Ovary (tissue), 9 donors: ENCODE results near the gene ABCA6. TPM values are rescaled to one million over a fixed set of nuclear protein-coding genes. Genes with fewer than 3 reads are reported as not detected.
A peak's percentile ranks its signal among the peaks of the same experiment; 100 is the strongest.

Source experiments
- DNase-seq, 5 donors: peaks; one replicate each; pipeline ENCODE4 v3.0.0-alpha.2; 2019 to 2020
- H3K27ac ChIP-seq, 2 donors: fragments of 200-600 bp; one replicate each; pipeline versions ENCODE4 v1.5.1 to v1.8.0; 2019 to 2022
- H3K27me3 ChIP-seq: fragments of 200-600 bp; one replicate; pipeline ENCODE4 v1.8.0; 2022
- H3K36me3 ChIP-seq: fragments of 200-600 bp; sonication (generic); one replicate; pipeline ENCODE4 v1.5.1; 2019
- H3K4me1 ChIP-seq: one replicate; pipeline ENCODE4 v1.8.1; 2013; ENCODE audit warnings: mild to moderate bottlenecking, moderate library complexity; ENCODE audit not compliant: insufficient read depth
- H3K4me3 ChIP-seq: fragments of 200-600 bp; sonication (generic); one replicate; pipeline ENCODE4 v1.5.1; 2017
- H3K9me3 ChIP-seq, 2 donors: fragments of 200-600 bp in 1 of 2; sonication (generic) in 1 of 2; one replicate each; pipeline versions ENCODE4 v1.5.1 to v1.8.1; 2013 to 2019; ENCODE audit warnings: mild to moderate bottlenecking in 1 of 2, moderate library complexity in 1 of 2
- EP300 ChIP-seq: sonication (generic); formaldehyde crosslinking; IDR thresholded peaks from one replicate; pipeline ENCODE4 v1.6.1; 2017; ENCODE audit warnings: antibody characterized with exemption
- POLR2A ChIP-seq: fragments of 450-650 bp; IDR thresholded peaks from one replicate; pipeline ENCODE4 v1.6.1; 2017; ENCODE audit warnings: antibody characterized with exemption, mild to moderate bottlenecking, moderate library complexity
- WGBS, 3 donors: extraction: QIAGEN DNeasy Blood & Tissue Kit in 1 of 3; methylation state at CpG; one replicate each; pipeline versions ENCODE4 v1.1.5 to v1.1.7; 2013 to 2017; 5-methylcytosine and 5-hydroxymethylcytosine counted together
- intact Hi-C, 4 donors: fragments of 100-400 bp; cut with DNase I; formaldehyde crosslinking; loops; one replicate each; pipeline versions ENCODE4 v1.11.0 to v1.15.1; 2022 to 2023
- polyA plus RNA-seq, 2 donors: library from polyadenylated mRNA; stranded (reverse); fragments of 200-250 nt in 1 of 2; fragments of 350-450 nt in 1 of 2; fragmentation: Illumina TruSeq in 1 of 2; extraction: RNeasy Lipid Tissue Mini Kit (QIAGEN cat#74804) in 1 of 2; gene quantifications; one replicate each; pipeline ENCODE4 v1.2.3, GENCODE V29; 2013 to 2014
- total RNA-seq, 7 donors: library from RNA; depleted of rRNA in 2 of 7; stranded (reverse); fragments of >200 nt in 2 of 7; fragmentation: NEBNext Ultra II Directional in 3 of 7; extraction: Animal tissue kit (Norgen Biotek cat#: 25700) in 3 of 7; gene quantifications; one replicate each; pipeline versions ENCODE4 v1.1.0 to v1.2.4, GENCODE V29; 2016 to 2023
- TF ChIP-seq, protein P1 (sequence below), 3 donors: fragments of 450-650 bp in 2 of 3; fragments of 200-600 bp in 1 of 3; IDR thresholded peaks; one replicate each; pipeline versions ENCODE4 v1.5.1 to v1.8.0; 2016 to 2022; ENCODE audit warnings: antibody characterized with exemption in 3 of 3, mild to moderate bottlenecking in 1 of 3
- donor health status: DM: no; HTN: no; CAD: no; lungs with moderate emphysema.
- donor health status: DM: no; HTN: no; CAD: no.
- donor health status: Bipolar disorder and iron deficiency.
- donor health status: DM: yes; HTN: yes; CAD: no.
- donor health status: DM: no; HTN: no; CAD: no.
- donor health status: DM: yes; HTN: yes; CAD: no.

The ABCA6 gene
- total and polyA plus RNA-seq, 9 donors = 27.9 to 249 (median 38.1) TPM

GRCh38 chr17:69142175-69142802, 594 bp upstream of the ABCA6 start:
- TF ChIP-seq POLR2A (no peak), EP300 (no peak)
- TF ChIP-seq, protein P1, sequence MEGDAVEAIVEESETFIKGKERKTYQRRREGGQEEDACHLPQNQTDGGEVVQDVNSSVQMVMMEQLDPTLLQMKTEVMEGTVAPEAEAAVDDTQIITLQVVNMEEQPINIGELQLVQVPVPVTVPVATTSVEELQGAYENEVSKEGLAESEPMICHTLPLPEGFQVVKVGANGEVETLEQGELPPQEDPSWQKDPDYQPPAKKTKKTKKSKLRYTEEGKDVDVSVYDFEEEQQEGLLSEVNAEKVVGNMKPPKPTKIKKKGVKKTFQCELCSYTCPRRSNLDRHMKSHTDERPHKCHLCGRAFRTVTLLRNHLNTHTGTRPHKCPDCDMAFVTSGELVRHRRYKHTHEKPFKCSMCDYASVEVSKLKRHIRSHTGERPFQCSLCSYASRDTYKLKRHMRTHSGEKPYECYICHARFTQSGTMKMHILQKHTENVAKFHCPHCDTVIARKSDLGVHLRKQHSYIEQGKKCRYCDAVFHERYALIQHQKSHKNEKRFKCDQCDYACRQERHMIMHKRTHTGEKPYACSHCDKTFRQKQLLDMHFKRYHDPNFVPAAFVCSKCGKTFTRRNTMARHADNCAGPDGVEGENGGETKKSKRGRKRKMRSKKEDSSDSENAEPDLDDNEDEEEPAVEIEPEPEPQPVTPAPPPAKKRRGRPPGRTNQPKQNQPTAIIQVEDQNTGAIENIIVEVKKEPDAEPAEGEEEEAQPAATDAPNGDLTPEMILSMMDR (IDR thresholded peaks at IDR 0.05) = no peak
- 13 to 19% (median 14%) methylated on average over 3 of the region's 3 CpGs for WGBS, 3 donors
- no peak for DNase-seq

GRCh38 chr17:69134112-69134511, 7.6 kb downstream of the ABCA6 start:
- H3K4me3 ChIP-seq = no peak overlapping the region
- no peaks in the 10 kb centered on the region for H3K9me3 ChIP-seq
- no peak overlapping the region for H3K27ac ChIP-seq
- no peak for TF ChIP-seq POLR2A
- H3K27me3 ChIP-seq = no peaks in the 10 kb centered on the region
- no peaks in the 10 kb centered on the region for H3K36me3 ChIP-seq
- no peaks in the 10 kb centered on the region for H3K4me1 ChIP-seq
- intact Hi-C loops = no loop called here
- DNase-seq = no peak
- WGBS, 3 donors = 73 to 81% (median 78%) methylated on average over 3 of the region's 3 CpGs

More at GRCh38 chr17:69142175-69142802, 594 bp upstream of the ABCA6 start:
- no peaks in the 10 kb centered on the region for H3K9me3 ChIP-seq
- H3K27ac ChIP-seq = peak overlapping the region in 1 of 2 donors; percentile 56
- H3K4me1 ChIP-seq = peaks cover 3% of the 10 kb centered on the region
- intact Hi-C loops = no loop called here
- H3K36me3 ChIP-seq = no peaks in the 10 kb centered on the region
- H3K27me3 ChIP-seq = no peaks in the 10 kb centered on the region
- no peak overlapping the region for H3K4me3 ChIP-seq

GRCh38 chr17:69130627-69131296, 10.9 kb downstream of the ABCA6 start:
- 84 to 89% (median 89%) methylated on average over 6 of the region's 6 CpGs for WGBS, 3 donors
- Histone ChIP-seq H3K27ac (no peak overlapping the region), H3K9me3 (no peaks in the 10 kb centered on the region), H3K4me3 (no peak overlapping the region), H3K4me1 (no peaks in the 10 kb centered on the region), H3K27me3 (no peaks in the 10 kb centered on the region), H3K36me3 (no peaks in the 10 kb centered on the region)
- no peak for DNase-seq
- intact Hi-C loops = no loop called here
- TF ChIP-seq EP300 (no peak), POLR2A (no peak)
- TF ChIP-seq, protein P1 (IDR thresholded peaks at IDR 0.05) = no peak

GRCh38 chr17:69123626-69124025, 18.1 kb downstream of the ABCA6 start:
- H3K4me1 ChIP-seq = no peaks in the 10 kb centered on the region
- WGBS, 3 donors = 90 to 100% (median 95%) methylated on average over 1 of the region's 1 CpG
- no peaks in the 10 kb centered on the region for H3K36me3 ChIP-seq

DNA sequence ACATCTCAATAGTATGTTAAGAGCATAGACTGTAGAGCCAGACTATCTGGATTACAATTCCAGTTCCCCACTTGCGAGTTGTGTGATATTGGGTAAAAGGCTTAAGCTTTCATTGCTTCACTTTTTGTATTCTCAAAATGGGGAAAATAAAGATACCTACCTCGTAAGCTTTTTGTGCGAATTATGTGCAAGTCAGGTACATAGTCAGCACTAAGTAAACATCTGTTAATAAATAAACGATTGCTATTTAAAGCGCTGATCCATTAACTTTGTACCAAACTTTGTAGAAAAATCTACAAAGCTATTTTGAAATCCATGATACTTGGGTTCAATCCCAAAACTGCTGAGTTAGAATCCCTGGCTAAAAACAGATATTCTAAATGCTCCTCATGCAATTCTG, 19.6 kb downstream of the ABCA6 start:
- Histone ChIP-seq H3K4me3 (no peak overlapping the region), H3K27ac (no peak overlapping the region), H3K36me3 (no peaks in the 10 kb centered on the region), H3K4me1 (peaks cover 2% of the 10 kb centered on the region), H3K27me3 (no peaks in the 10 kb centered on the region), H3K9me3 (no peaks in the 10 kb centered on the region)
- WGBS, 3 donors = 97 to 98% (median 97%) methylated on average over 5 of the region's 5 CpGs
- intact Hi-C loops = no loop called here
- TF ChIP-seq EP300 = no peak
- TF ChIP-seq, protein P1 (IDR thresholded peaks at IDR 0.05) = no peak
- no peak for TF ChIP-seq POLR2A
- DNase-seq = no peak

More at GRCh38 chr17:69123626-69124025, 18.1 kb downstream of the ABCA6 start:
- no peak overlapping the region for H3K4me3 ChIP-seq
- no peak for DNase-seq
- H3K27me3 ChIP-seq = no peaks in the 10 kb centered on the region
- intact Hi-C loops = no loop called here
- TF ChIP-seq POLR2A = no peak
- no peak for TF ChIP-seq EP300
- no peaks in the 10 kb centered on the region for H3K9me3 ChIP-seq
- H3K27ac ChIP-seq = no peak overlapping the region
